Measurements from ENCODE around the gene PPM1F. TPM values are rescaled to one million over a fixed set of nuclear protein-coding genes. Genes with fewer than 3 reads are reported as not detected.

The PPM1F gene
- total RNA-seq, 1 experiment from 2014 or later: 54.8 TPM

DNA sequence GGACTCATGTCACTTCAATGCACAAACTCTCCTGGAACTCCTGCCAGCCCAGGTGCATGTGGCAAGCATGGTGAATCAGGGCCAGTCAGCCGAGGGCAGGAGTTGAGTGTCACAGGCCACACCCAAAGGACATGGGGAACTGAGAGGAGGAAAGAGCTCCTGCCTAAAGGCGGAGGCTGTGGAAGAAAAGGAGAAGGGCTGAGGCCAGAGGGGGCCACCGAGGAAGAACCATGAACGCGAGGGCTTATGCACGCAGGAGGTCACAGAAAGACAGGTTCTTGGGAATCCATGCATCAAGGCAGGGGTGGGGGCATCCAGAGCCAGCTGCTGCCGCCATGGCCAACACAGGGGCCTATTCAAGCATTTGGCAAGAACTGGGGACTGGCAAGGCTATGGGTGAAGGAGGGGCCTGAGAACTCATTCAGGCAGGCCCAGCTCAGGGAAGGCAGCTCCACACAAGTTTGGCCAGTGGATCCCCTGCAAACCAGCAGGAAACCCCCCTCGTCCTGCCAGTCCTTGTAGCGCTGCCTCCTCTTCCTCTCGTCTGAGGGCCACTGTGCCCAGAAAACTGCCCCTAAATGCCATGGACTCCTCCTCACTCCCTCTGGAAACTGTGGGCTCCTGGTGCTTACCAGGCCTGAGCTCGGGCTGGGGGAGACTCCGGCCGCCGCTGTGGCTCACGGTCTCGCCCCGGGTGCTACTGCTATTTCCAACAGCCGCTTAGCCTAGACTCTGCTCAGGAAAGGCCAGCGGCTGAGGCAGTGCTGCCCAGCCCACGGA is 15.4 kb downstream of the PPM1F start:
- peaks cover 32% of the 10 kb centered on the region for H3K4me1 ChIP-seq (replicated peaks)
- H3K27me3 ChIP-seq (replicated peaks): no peaks in the 10 kb centered on the region
- H3K4me3 ChIP-seq: no peak overlapping the region
- no peaks in the 10 kb centered on the region for H3K9me3 ChIP-seq (replicated peaks)
- DNase-seq (ENCODE audit: low read depth in 1 of 2, low spot score in 2 of 2): no peak
- H3K27ac ChIP-seq: peak overlapping the region; percentile 93
- H3K36me3 ChIP-seq: peaks cover 73% of the 10 kb centered on the region

DNA sequence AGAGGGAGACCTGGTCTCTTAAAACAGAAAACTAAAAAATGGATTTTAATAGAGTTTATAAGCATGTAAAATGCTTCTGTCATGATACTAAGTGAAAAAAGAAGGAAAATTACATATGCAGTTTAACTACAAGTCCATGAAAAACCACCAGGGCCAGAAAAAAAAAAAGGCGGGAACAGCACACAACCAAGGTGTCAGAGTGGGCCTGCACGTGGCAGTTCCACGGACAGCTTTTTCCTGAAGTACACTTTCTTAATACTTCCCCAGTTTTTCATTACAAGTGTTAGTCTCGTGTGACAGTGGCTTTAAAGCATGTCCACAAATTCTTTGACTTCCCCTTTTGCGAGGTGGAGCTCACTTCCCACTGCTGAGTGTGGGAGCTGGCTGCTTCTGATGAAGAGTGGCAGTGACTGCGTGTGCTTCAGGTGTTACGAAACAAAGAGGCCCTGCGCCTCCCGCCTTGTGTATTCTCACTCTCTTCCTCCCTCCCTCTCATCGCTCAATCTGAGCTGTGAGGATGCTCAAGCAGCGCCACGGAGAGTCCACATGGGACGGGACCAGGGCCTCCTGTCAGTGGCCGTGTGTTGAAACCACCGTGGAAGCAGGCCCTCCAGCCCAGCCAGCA is 16.4 kb downstream of the PPM1F start:
- H3K4me3 ChIP-seq: no peak overlapping the region
- H3K27ac ChIP-seq: no peak overlapping the region
- H3K4me1 ChIP-seq (replicated peaks): peaks cover 25% of the 10 kb centered on the region
- H3K27me3 ChIP-seq (replicated peaks): no peaks in the 10 kb centered on the region
- peaks cover 70% of the 10 kb centered on the region for H3K36me3 ChIP-seq
- peak in 1 of 2 experiments; percentile 30 for DNase-seq (ENCODE audit: low read depth in 1 of 2, low spot score in 2 of 2)
- no peaks in the 10 kb centered on the region for H3K9me3 ChIP-seq (replicated peaks)

DNA sequence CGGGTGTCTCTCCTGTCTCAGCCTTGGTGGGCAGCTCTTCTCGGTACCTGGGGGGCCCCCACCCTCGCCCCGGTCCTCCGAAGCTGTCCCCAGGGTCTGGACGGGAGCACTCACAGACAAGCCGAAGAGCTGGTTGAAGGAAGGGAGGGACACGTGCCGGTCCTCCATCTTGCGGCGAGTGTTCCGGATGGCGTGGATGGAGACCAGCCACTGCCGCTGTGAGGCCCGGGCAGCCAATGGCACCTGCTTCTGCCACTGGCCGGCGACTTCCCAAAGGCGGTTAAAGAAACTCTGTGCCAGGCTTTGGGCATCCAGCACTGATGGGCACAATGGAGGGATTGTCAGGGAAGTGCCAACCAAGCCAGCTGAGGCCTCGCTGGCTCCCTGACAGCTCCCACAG is 18.7 kb downstream of the PPM1F start:
- Histone ChIP-seq H3K4me3 (no peak overlapping the region), H3K9me3 (replicated peaks) (no peaks in the 10 kb centered on the region), H3K27me3 (replicated peaks) (no peaks in the 10 kb centered on the region), H3K36me3 (peaks cover 79% of the 10 kb centered on the region), H3K4me1 (replicated peaks) (peaks cover 24% of the 10 kb centered on the region), H3K27ac (no peak overlapping the region)
- no peak for DNase-seq (ENCODE audit: low read depth in 1 of 2, low spot score in 2 of 2)

DNA sequence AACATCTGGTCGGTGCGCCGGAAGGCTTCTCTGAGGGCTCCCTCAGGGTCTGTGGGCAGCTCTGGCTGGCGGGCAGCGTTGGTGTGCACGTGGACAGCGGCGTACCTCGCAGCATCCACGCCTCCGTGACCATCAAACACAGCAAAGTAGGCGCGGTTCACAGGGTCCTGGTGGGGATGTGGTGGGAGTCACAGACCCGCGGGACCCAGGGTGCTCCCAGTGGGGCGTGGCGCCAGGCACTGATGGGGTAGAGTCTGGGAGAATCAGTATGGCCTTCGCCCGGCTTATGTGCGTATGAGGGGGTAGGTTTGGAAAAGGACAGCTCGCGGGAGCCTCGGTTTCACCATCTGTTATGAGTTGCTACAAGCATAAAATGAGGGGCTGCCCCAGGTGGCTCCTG is 19.2 kb downstream of the PPM1F start:
- no peak overlapping the region for H3K27ac ChIP-seq
- H3K9me3 ChIP-seq (replicated peaks): no peaks in the 10 kb centered on the region
- H3K4me3 ChIP-seq: no peak overlapping the region
- peaks cover 20% of the 10 kb centered on the region for H3K4me1 ChIP-seq (replicated peaks)
- H3K27me3 ChIP-seq (replicated peaks): no peaks in the 10 kb centered on the region
- H3K36me3 ChIP-seq: peaks cover 78% of the 10 kb centered on the region
- no peak for DNase-seq (ENCODE audit: low read depth in 1 of 2, low spot score in 2 of 2)

DNA sequence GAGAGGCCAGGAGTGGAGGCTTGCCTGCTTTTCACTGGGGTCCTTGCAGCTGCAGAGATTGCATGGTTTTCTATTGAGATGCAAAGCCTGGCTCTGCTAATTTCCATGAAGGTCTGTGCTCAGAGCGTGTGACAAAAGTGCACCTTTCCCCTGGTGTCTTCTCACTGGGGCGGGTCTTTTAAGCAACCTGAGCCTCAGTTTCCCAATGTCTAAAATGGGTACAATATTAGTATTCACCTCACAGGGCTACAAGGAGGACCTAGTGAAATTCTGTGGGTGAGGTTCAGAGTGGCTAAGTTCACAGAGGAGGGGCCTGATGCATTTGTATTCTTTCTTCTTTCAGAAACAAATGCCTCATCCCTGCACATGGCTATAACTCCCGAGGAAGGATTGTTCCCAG is 20.3 kb downstream of the PPM1F start:
- no peak for DNase-seq (ENCODE audit: low read depth in 1 of 2, low spot score in 2 of 2)
- Histone ChIP-seq H3K36me3 (peaks cover 71% of the 10 kb centered on the region), H3K27me3 (replicated peaks) (no peaks in the 10 kb centered on the region), H3K27ac (no peak overlapping the region), H3K9me3 (replicated peaks) (no peaks in the 10 kb centered on the region), H3K4me1 (replicated peaks) (peaks cover 10% of the 10 kb centered on the region), H3K4me3 (no peak overlapping the region)

DNA sequence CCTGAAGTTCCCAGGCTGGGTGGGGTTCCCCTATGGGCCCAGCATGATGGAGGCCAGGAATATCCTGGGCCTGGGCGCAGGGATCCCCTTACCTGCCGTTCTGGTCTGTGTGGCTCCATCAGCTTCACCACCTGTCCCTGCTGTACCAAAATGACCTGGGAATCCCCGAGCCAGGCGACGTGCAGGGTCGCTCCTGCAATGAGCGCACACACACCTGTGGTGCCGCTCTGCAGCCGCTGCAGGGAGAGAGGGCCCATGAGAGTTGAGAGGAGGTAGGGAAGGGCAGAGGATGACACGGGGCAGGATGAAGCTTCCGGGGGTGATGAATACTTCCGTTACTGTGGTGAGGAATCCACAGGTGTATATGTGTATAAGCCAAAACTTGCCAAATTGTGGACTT is 21.6 kb downstream of the PPM1F start:
- DNase-seq (ENCODE audit: low read depth in 1 of 2, low spot score in 2 of 2): no peak
- Histone ChIP-seq H3K36me3 (peaks cover 65% of the 10 kb centered on the region), H3K4me1 (replicated peaks) (no peaks in the 10 kb centered on the region; the same call in 1 of the 2 replicates), H3K27me3 (replicated peaks) (no peaks in the 10 kb centered on the region), H3K9me3 (replicated peaks) (no peaks in the 10 kb centered on the region), H3K4me3 (no peak overlapping the region), H3K27ac (no peak overlapping the region)

DNA sequence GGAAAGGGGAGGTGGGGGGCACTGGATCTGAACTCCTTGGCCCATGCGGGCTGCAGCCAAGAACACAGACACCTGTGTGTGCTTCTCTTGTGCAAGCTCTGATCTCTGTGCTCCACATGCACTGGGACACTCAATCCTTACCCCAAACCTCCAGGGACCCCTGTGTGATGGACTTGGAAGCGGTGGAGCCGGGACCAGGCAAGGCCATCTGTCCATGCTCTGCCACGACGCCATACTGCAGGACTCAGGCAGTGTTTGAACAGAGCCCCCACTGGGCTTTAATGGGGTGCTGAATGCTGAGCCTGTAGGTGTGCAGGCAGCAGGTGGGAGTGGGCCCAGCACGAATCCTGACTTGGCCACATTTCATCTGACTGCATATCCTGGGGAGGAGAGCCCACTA is 23.4 kb downstream of the PPM1F start:
- Histone ChIP-seq H3K27me3 (replicated peaks) (no peaks in the 10 kb centered on the region), H3K27ac (no peak overlapping the region), H3K9me3 (replicated peaks) (no peaks in the 10 kb centered on the region), H3K4me3 (no peak overlapping the region), H3K36me3 (peaks cover 58% of the 10 kb centered on the region), H3K4me1 (replicated peaks) (no peaks in the 10 kb centered on the region; the same call in 1 of the 2 replicates)
- DNase-seq (ENCODE audit: low read depth in 1 of 2, low spot score in 2 of 2): no peak

DNA sequence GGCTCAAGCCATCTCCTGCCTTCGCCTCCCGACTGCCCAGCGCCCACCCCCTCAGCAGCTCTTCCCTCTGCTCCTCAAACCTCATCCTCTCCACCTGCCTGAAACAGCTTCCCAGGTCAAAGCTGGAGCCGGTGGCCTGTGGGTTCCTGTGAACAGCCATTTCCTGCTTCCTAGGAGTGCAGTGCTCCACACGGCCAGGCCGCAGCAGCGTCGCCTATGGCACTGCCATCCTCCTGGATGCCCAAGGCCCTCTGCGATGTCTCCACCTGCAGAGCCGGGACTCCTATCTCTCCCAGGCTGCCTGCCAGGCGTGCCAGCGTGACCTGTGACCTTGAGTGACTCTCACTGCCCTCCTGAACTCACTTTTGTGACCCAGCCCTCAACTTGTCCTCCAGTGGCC is 24.6 kb downstream of the PPM1F start:
- Histone ChIP-seq H3K27ac (no peak overlapping the region), H3K36me3 (peaks cover 52% of the 10 kb centered on the region), H3K27me3 (replicated peaks) (no peaks in the 10 kb centered on the region), H3K4me1 (replicated peaks) (no peaks in the 10 kb centered on the region; the same call in 1 of the 2 replicates), H3K9me3 (replicated peaks) (no peaks in the 10 kb centered on the region), H3K4me3 (no peak overlapping the region)
- DNase-seq (ENCODE audit: low read depth in 1 of 2, low spot score in 2 of 2): no peak

DNA sequence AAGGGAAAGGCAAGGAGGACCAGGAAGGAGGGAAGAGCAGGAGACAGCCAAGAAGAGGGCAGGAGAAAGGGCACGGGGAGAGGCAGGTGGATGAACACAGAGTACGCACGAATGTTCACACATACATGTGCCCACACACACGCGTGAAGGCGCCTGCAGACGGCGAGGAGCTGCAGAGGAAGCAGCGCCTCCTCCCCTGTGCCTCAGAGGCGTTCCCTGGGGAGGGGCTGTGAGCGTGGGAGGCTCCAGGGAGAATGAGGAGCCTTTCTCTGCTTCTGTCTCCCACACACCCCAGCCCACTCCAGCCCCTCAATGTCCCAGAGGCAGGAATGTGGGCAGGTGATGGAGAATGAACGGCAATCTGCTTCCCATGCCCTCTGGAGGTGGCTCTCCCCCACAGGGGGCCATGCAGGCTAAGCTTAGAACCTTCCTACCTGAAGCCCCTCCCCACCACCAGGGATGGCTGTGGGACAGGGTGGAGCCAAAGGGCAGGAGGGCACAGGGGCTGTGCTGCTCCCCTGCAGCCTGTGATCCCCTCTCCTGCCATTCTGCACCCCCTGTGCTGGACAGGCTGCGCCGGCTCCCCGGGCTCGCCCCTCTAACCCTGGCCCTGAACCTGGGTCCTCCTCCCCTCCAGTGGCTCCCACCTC is 25.3 kb downstream of the PPM1F start:
- Histone ChIP-seq H3K36me3 (peaks cover 50% of the 10 kb centered on the region), H3K9me3 (replicated peaks) (no peaks in the 10 kb centered on the region)
- no peak for DNase-seq (ENCODE audit: low read depth in 1 of 2, low spot score in 2 of 2)

DNA sequence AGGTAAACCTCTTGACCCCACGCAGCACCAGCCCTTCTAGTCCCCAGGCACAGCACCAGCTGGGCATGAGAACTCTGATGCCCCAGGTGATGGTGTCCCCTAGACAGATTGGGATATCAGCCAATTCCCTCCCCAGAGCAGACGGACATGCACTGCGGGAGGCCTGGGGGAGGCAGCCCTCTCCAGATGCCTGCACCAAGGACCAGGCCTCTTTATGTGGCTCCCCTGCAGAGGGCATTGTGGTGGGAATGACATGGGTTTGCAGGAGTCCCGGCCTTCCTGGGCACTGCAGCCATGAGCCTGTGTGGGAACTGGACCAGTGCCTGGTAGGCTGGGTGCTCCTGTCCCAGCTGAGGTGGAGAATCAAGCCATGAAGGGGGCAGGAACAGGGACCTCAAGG is 25.9 kb downstream of the PPM1F start:
- Histone ChIP-seq H3K27ac (no peak overlapping the region), H3K9me3 (replicated peaks) (no peaks in the 10 kb centered on the region), H3K36me3 (peaks cover 48% of the 10 kb centered on the region), H3K27me3 (replicated peaks) (no peaks in the 10 kb centered on the region), H3K4me3 (no peak overlapping the region), H3K4me1 (replicated peaks) (peaks cover 7% of the 10 kb centered on the region)
- DNase-seq (ENCODE audit: low read depth in 1 of 2, low spot score in 2 of 2): no peak

More for the DNA sequence above, 25.3 kb downstream of the PPM1F start:
- H3K4me1 ChIP-seq (replicated peaks): peaks cover 4% of the 10 kb centered on the region; the same call in 1 of the 2 replicates
- no peaks in the 10 kb centered on the region for H3K27me3 ChIP-seq (replicated peaks)
- no peak overlapping the region for H3K27ac ChIP-seq
- H3K4me3 ChIP-seq: no peak overlapping the region

DNA sequence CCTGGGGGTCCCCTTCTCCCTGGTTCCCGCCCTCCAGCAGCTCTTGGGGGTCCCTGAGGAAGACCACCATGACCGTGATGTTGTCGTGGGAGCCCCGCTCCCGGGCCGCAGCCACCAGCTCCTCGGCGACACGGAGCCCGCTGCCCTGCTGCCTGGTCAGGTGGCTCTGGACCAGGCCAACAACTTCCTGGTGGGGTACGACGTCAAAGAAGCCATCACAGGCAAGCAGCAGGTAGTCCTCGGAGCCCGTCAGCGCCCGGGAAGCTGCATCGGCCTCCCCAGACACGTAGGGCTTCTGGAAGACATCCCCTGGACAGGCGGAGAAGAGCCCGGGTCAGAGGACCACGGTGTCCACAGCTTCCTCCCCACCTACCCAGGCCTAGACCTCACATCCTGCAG is 29.5 kb downstream of the PPM1F start:
- H3K27me3 ChIP-seq (replicated peaks): no peaks in the 10 kb centered on the region
- H3K9me3 ChIP-seq (replicated peaks): no peaks in the 10 kb centered on the region
- no peak overlapping the region for H3K4me3 ChIP-seq
- no peak for DNase-seq (ENCODE audit: low read depth in 1 of 2, low spot score in 2 of 2)
- H3K4me1 ChIP-seq (replicated peaks): peaks cover 10% of the 10 kb centered on the region; the same call in 1 of the 2 replicates
- no peak overlapping the region for H3K27ac ChIP-seq
- peaks cover 24% of the 10 kb centered on the region for H3K36me3 ChIP-seq

DNA sequence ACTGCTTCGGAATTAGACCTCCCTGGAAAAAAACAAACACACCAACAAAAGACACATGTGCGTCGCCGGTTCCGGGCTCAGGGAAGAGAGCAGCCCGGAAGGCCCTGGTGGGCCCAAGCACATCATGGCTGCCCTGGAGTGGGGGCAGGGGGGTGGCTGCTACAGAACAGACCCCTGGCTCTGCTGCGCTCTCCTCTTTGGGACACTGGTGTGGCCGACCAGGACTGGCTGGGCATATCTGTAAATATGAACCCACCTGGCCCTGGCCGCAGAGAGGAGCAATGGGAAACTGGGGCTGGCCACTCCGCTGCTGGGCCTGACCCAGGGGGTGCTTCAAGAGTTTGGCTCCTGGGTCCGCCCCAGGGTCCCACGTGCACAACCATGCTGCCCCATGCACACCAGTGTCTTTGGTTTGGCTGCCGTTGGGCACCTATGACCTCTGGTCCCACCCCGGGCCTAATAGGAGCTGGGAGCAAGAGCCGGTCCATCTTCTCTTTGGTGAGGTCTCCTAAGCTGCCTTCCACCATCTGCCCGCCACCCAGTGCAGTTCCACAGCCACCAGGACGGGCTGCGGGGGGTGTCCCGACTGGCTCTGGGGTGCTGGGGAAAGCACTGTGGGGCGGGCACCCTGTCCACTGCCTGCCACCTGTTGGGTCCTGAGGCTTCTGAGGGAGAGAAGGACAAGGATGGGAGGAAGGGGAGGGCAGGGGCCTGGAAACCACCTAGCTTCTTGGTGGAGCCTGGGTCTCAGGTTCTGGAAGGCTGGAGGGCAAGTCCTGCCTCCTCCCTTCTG is 30.1 kb downstream of the PPM1F start:
- peaks cover 24% of the 10 kb centered on the region for H3K36me3 ChIP-seq
- H3K27me3 ChIP-seq (replicated peaks): no peaks in the 10 kb centered on the region
- no peaks in the 10 kb centered on the region for H3K9me3 ChIP-seq (replicated peaks)
- peak in 1 of 2 experiments; percentile 10 for DNase-seq (ENCODE audit: low read depth in 1 of 2, low spot score in 2 of 2)
- no peak overlapping the region for H3K27ac ChIP-seq
- H3K4me1 ChIP-seq (replicated peaks): peaks cover 10% of the 10 kb centered on the region; the same call in 1 of the 2 replicates
- no peak overlapping the region for H3K4me3 ChIP-seq

DNA sequence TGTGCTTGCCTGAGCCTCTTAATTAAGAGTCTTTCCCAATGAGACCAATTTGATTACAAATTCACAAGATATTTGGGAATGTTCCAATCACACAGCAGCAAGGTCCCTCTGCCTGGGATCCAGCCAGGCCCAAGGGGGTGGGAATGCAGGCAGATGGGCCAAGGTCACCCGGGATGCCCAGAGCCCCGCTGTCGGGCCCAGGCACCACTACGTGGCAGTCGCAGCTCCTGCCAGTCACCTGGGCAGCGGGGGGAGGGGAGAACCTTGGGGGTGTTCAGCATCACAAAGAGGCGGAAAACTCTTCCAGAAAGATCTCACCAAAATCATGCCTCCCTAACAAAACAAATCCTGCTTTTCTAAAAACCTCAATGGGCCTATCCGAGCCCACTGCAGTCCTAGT is 30.9 kb downstream of the PPM1F start:
- no peaks in the 10 kb centered on the region for H3K9me3 ChIP-seq (replicated peaks)
- peaks cover 10% of the 10 kb centered on the region; the same call in 1 of the 2 replicates for H3K4me1 ChIP-seq (replicated peaks)
- no peak overlapping the region for H3K4me3 ChIP-seq
- H3K36me3 ChIP-seq: peaks cover 19% of the 10 kb centered on the region
- DNase-seq (ENCODE audit: low read depth in 1 of 2, low spot score in 2 of 2): no peak
- no peaks in the 10 kb centered on the region for H3K27me3 ChIP-seq (replicated peaks)
- H3K27ac ChIP-seq: no peak overlapping the region

Measured in SJSA1 (cell line).